Stomach (tissue), 4 donors: ENCODE data around the gene HLA-DPA1.

Experiments
- CTCF ChIP-seq, 7 experiments: fragments of 450-650 bp in 4 of 7; fragments of 200-600 bp in 3 of 7; sonication (generic) in 3 of 7; IDR thresholded peaks; one replicate each; pipeline ENCODE4 v1.5.1; 2016 to 2019; ENCODE audit warnings: antibody characterized with exemption in 7 of 7, control low read depth in 2 of 7, mild to moderate bottlenecking in 1 of 7
- EP300 ChIP-seq: sonication (generic); formaldehyde crosslinking; IDR thresholded peaks from one replicate; pipeline ENCODE4 v1.6.1; 2017; ENCODE audit warnings: antibody characterized with exemption
- POLR2A ChIP-seq, 4 donors: fragments of 450-650 bp; IDR thresholded peaks; one replicate each; pipeline ENCODE4 v1.6.1; 2016; ENCODE audit warnings: antibody characterized with exemption in 4 of 4, control low read depth in 2 of 4, mild to moderate bottlenecking in 1 of 4, moderate library complexity in 1 of 4
- POLR2AphosphoS5 ChIP-seq, 3 donors: sonication (generic); formaldehyde crosslinking; IDR thresholded peaks; one replicate each; pipeline ENCODE4 v1.6.1; 2016; ENCODE audit warnings: antibody characterized with exemption in 3 of 3

GRCh38 chr6:33105916-33106871 lies 32.7 kb upstream of the HLA-DPA1 start:
- no peak for TF ChIP-seq POLR2A (IDR thresholded peaks at IDR 0.05)
- no peak for TF ChIP-seq POLR2AphosphoS5 (IDR thresholded peaks at IDR 0.05)
- no peak for TF ChIP-seq CTCF (IDR thresholded peaks at IDR 0.05)
- TF ChIP-seq EP300: no peak
